ENCODE results near the gene RTP2.

- TF ChIP-seq CTCF (IDR thresholded peaks at IDR 0.05; ENCODE audit: poor library complexity): no peak
- no peak for TF ChIP-seq EZH2phosphoT487 (IDR thresholded peaks at IDR 0.05; ENCODE audit: low read depth, severe bottlenecking, unreplicated experiment)
- no peak for TF ChIP-seq EZH2 (IDR thresholded peaks at IDR 0.05; ENCODE audit: borderline replicate concordance)
These were observed 31.0 kb upstream of the RTP2 start for GRCh38 chr3:187733371-187733770.

Data from hepatocyte (in vitro differentiated cells).